Stimulated activated CD8-positive, alpha-beta memory T cell treated with anti-CD3 and anti-CD28 coated beads, Interleukin-7, amount 100 ng/mL, for 24 hours (primary cell): ENCODE data around the gene PI4KA.

Source experiments
- DNase-seq: peaks from one replicate; pipeline ENCODE4 v3.0.0-alpha.2; 2020; ENCODE audit warnings: low read depth

PI4KA gene

DNA sequence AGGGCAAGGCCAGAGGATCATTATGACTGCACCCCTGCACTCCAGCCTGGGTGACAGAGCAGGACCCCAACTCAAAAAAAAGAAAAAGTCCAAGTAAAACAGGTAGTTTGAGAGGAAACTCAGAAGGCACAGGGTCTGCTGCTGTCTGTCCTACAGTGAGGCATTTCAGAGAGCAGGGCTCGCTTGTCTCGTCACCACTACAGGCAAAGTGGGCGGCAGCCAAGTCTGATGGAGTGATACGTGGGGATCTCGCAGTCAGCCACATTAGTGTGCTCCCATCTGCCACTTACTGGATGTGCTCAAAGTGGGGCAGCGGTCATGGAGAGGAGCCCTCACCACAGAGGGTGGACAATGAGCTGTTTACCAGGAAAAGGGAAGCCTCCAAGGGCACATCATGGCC, 42.1 kb downstream of the PI4KA start:
- no peak for DNase-seq

DNA sequence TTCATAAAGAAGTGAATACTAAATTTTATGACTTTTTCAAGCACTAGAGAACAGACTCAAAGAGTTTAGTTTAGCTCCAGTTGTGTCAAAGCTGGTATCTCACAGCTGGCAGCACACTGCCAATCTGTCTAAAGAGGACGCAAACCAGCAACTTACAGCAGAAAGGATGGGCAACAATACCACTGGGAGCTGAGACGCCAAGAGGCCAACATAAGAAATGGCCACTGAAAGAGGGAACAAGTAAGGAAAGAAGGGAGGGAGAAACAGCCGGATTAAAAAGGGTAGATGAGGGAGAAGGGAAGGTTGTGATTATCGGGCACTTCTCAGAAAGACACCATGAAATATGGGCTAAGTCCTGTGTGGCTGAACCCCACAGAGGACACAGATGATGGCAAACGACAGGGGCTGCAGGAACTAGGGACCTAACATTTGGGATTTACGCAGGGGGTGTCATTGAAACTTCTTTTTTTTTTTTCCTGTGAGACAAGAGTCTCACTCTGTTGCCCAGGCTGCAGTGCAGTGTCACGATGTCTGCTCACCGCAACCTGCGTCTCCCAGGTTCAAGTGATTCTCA, 43.0 kb downstream of the PI4KA start:
- no peak for DNase-seq

DNA sequence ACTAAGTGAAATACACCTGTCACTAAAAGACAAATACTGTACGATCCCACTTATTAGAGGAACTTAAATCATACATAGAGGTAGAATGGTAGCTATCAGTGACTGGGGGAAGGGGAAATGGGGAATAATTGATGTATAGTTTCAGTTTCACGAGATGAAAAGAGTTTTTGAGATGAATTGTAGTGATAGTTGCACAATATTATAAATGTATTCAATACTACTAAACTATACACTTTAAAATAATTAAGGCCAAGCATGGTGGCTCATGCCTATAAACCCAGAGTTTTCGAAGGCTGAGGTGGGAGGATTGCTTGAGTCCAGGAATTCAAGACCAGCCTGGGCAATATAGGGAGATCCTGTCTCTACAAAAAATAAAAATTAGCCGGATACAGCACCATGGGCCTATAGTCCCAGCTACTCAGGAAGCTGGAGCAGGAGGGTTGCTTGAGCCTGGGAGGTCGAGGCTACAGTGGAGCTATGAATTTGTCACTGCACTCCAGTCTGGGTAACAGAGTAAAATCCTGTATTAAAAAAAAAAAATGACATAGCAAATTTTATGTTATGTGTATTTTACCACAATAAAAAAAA, 44.3 kb downstream of the PI4KA start:
- DNase-seq, result no peak

DNA sequence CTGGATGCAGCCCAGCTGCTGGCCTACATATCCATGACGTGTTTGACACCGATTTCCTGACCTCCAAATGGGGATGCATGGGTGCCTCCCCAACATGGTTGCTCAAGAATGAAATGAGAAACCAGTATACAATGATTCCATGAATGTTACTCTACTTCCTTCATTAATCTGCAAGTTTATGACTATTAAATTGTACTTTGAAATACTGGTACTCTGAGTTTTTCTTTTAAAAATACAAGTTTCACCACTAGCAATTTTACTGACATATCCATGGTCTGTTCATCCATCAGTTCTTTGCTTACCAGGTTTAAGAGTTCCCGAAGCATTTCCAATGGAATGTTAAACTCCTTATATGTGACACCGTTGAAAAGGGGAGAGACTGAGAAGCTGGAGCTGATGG, 45.6 kb downstream of the PI4KA start:
- DNase-seq, result no peak

DNA sequence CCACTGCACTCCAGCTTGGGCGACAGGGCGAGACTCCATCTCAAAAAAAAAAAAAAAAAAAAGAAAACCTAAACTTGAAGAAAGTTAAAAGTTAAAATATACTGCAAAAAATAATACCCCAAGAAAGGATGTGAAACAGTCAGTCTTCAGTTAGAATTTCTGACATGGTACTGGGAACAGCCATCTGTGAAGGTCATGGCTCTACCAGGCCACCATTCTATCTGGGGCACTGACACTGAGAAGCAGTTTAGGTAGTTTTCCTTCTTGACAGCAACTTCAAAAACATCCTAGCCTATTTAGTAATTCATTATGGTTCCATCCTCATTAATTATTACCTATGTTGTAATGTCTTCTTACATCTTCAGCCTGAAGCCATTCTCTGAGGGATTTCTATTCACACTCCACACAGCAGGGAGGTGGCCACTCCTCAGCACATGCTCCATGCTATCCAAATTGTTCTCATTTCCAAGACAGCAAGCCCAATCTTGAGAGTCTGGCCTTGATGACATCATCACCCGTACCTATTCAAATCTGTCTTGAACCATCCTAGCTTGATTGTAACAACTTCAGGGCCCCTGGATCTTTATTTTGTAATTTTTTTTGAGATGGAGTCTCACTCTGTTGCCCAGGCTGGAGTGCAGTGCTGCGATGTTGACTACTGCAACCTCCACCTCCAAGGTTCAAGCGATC, 46.5 kb downstream of the PI4KA start:
- DNase-seq, result no peak

DNA sequence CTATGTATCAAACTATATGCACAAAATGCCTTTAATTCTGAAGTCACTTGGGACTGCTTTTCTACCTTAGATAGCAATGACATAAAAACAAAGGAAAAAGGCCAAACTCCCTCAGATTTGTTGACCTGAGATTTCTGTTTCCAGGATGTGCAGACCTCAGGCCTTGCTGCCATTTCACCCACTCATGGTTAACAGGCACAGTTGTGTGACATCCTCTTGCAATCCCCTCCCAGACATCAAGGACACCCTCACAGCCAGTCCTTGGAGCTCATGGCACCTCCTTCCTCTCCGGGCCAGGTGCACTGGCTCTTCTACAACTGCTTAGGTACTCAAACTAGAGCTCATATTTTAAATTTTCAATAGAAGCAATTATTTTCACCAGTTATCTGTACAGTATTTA, 47.4 kb downstream of the PI4KA start:
- no peak for DNase-seq

DNA sequence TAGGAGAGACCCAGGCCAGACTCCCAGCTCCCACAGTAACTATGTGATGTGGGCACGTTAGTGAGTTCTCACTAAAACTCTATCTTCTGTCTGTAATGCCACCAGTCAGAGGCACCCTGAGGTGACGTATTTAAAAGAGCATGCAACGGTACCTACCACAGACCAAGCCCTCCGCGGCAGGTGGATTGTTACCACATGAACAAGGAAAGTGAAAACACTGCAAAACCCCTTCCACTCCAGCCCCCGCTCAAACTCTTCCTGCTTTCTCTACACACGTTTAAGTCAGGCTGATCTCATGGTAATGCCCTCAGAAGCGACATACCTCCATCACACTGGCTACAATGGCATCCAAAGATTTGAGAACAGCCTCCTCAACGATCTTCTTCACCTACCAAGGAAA, 48.0 kb downstream of the PI4KA start:
- DNase-seq, result no peak

DNA sequence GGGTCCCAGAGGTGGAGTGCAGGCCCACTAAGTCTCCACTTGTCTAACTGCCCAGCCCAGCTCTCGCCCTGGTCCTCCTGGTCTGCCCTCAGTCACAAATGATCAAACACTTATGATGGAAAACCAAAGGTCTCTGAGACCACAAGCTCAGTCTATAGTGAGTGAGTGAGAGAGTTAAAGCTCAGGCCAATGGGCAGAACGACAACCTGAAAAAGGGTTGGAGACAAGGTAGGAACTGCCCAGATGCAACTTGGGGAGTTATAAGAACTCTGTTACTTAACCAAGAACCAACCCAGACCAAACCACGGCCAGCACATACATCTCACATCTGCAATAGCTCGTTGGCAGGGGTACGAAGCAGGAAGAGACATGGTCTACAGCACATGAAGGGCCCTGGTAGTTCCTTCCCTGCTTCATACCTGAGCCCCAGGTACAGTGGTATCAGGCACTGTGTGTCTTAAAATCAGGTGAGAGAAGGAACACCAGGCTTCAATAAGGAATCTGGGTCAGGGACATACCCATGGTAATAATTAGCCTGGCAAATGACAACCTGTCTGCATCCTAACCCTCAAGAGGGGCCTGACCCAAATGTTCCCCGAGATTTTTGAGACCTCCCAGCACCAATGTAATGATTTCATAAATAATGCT, 48.9 kb downstream of the PI4KA start:
- no peak for DNase-seq

DNA sequence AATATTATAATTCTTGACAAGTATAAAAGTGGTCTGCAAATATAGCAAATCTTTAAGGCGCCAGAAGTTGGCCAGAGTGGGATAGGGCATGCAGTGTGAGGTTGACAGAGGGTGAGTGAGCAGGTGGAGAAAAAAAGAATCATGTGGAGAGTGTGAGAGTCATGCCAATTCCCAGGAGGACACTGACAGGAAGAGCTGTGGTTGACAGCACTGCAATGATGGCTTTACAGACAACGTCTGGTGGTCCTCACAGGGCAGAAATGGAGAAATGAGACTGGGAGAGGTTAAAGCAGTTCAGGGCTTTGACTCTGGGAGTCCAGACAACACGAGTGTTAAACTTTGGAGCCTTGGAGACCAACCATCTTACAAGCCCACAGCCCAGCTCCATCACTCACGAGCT, 49.8 kb downstream of the PI4KA start:
- DNase-seq, result no peak

DNA sequence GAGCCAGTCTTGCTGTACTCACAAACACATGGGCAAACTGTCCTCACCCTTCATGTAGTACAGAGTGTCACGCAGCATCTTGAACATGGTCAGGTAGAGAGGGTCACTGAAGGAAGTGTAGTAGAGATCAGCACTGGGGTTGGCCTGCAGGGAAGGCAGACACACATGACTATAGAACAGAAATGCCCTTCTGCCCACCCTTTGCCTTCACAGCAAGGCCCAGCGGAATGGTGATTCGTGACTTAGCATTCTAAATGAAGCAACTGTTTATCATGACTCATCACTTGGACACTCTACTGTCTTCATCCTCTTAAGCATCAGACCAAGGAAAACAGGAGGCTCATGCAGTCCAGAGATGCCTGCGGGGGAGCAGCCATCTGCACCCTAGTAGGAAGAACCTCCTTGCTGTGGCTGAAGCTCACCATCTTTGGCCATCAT, 51.3 kb downstream of the PI4KA start:
- DNase-seq, result no peak

DNA sequence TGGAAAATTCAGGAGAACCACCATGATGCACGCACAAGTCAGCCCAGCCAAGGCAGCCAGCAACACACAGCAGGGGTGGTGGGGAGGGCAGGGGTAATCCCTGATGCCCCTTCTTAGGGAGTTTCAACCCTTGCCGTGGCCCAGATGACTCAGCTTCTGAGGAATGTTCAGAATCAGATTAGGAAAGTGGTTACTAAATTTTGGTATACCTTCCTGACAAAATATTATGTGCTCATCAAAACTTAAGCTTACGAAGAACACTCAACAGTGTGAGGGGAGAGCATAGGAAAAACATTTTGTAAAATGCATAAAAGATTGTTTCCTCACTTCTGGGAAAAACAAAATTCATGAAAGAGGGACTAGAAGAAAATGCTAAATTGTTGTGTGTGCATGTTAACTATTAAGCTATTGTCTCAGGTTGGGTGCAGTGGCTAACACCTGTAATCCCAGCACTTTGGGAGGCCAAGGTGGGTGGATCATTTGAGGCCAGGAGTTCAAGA, 52.6 kb downstream of the PI4KA start:
- DNase-seq, result no peak

DNA sequence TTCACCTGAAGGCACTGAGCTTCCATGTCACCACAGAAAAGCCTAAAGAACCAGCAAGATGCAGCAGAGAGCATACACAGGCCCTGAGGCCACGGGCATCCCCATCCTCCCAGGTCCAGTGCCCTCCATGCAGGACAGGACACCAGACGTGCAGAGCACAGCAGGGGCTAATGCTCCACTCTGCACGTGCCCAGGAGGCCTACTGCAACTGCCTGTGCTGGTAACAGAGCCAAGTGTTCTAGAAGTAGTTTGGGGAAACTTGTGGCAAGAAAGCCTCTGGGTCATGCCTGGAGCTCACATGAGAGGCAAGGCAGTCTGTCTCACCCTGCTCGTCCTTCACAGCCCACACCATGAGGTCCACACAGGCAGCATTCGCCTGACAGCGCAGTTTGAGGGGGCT, 54.0 kb downstream of the PI4KA start:
- DNase-seq, result no peak

DNA sequence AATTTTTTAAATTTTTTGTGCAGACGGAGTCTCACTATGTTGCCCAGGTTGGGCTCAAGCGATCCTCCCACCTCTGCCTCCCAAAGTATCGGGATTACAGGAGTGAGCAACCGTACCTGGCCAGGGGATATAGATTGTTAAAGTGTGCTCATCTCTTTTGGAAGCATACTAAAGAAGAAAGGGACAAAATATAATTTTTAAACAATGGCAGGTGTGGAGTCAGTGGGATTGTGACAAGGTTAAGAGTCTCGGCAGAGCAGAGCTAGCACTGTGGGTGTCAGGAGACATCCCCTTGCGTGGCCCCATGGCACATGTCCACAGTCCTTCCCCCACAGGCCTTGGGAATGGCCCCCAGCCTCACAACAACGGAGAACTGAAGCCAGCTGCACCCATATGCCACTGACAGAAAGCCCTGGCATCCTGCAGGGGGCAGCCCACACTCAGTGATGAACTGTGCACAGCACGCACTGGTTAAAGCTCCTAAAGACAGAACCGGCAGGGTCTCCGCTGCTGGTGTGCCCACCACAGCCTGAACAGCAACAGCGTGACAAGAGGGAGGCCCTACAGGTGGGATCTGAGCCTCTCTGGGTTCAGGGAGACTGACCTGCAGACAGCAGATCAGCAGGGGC, 54.8 kb downstream of the PI4KA start:
- DNase-seq, result peak; percentile 5

DNA sequence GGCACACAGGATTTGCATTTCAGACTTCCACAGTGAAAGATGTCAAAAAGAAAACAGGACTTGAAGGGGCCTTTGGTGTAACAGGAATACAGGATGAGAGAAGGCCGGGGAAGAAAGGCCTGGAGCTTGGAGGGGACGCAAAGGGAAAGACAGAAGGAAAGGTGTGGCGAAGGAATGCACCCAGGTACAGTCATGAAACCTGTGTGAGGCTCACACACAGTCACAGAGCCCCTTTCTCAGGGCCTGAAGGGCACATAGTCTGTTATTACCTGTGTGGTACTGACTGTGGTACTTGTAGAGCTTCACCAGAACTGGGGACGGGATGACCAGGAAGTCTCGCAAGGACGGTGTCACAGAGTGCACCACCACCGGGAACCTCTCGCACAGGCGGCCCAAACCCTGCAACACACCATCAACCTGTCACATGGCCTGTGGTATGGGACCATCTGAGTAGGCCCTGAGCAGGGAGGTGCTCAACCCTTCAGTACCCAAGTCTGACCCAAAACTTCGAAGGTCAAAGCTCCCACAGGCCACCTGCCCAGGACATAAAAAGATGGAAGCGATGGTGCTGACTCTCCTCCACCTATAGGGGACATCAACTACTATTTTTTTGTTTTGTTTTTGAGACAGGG, 55.6 kb downstream of the PI4KA start:
- no peak for DNase-seq

DNA sequence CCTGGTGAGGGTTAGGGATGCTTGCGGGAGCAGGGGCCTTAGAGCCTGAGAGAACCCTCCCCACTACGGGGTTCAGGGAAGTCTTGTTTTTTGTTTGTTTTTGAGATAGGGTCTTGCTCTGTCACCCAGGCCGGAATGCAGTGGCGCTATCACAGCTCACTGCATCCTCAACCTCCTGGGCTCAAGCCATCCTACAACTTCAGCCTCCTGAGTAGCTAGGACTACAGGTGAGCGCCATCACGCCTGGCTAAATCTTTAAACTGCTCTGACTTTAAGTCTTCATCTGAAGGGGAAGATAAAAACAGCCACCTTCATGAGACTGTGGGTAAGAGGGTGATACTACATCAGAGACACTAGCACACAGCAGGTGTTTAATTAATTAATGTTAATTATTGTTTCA, 56.2 kb downstream of the PI4KA start:
- DNase-seq, result no peak

DNA sequence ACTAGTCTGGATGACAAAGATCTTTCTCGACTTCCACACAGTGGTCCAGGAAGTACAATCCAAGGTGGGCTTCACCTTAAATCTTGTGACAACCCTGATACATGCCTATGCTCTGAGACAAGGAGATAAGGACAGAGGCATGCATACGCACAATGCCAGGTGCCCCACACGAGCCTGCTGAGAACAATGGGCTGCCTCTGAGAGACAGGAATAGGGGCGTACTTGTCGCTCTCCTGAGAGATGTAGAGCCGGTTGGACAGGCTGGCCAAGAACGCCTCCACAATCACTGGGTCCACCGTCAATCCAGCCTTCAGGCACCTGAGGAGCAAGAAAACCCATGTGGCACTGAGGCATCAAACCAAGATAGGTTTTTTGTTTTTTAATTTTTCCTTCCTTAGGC, 59.2 kb downstream of the PI4KA start:
- DNase-seq, result no peak

DNA sequence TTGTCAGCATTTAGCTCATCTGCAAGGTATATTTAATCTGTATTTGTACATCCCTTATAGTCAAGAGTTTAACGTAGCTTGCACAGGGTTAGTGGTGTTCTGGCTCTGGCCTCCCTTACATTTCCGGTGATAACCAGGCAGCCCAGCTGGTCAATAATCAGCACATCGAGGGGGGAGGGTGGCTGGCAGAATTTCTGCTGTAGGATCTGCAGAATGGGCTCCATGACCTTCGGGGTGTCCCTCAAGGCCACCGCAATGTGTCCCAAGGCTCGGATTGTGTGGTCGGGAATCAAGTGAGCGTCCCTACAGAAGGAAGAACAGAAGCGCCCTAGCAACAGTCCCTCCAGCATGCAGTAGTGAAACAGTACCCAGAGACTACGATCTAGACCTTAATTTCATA, 59.6 kb downstream of the PI4KA start:
- DNase-seq, result no peak

DNA sequence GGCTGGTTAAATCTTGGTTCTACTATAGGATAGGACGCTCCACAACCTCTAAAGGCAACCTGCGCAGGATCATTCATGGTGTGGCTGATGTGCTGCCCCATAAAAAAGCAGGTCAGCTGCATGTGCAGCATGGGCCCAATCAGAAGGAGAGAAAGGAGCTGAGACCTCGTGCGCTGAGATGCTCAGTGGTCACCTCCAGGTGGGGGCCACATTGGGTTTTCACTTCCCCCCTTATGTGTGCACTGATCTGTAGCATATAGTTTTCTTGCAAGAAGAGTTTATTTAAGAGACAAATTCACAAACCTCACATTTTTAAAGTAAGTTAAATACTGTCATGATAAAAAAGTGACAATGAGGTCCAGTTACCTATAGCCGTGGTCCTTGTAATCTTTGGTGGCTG, 60.4 kb downstream of the PI4KA start:
- no peak for DNase-seq

DNA sequence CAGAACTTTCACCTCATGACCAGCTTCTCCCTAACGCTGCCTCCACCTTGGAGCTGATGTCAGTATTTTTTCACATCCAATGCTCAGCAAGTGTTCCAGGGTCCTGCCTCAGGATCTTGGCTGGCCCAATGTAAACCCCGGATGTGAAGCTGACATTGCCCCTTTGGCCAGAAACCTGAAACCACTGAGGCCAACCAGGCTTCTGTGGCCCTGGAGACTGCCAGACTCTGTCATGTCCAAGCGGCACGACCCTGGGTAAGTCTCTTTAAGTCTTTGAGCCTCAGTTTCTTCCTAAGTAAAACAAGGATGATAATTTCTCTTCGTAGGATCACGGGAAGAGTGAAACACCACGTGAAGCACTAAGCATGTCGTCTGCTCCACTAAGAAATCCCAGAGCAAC, 61.9 kb downstream of the PI4KA start:
- no peak for DNase-seq

DNA sequence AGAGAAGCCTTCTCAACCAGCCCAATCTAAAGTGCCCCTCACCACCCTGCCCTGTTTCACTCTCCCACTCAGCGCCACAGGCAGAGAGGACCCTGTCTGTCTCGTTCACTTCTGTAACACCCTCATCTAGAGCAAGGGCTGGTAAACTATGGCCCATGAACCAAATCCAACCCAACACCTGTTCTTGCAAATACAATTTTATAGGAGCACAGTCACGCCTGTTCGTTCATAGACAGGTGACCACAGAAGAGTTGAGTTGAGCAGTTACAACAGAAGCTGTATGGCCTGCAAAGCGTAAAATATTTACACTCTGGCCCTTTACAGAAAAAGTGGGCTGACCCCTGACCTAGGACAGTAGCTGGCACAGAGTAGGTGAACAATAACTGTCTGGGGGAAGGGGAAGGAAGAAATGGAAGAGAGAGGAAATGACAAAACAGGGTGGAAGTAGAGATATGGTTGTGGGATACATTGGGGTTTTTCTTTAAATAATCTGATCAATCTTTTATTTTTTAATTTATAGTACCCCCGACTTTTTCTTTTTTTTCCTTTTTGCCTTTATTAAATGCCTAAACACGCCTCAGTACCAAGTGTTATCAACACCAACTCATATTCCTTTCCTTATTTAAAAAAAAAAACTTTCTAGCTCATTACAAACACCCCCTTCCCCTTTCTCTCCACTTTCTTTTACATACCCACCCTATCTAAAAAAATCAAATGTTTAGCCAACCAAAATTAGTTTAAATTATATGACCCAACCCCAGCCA, 63.8 kb downstream of the PI4KA start:
- DNase-seq, result no peak
